SK-N-DZ (cell line): ENCODE results near the gene LRRC4B.
A peak's percentile ranks its signal among the peaks of the same experiment; 100 is the strongest.

Source experiments
- DNase-seq: peaks from one replicate; pipeline ENCODE4 v3.0.0-alpha.2; 2015; ENCODE audit warnings: low spot score

The LRRC4B gene

DNA sequence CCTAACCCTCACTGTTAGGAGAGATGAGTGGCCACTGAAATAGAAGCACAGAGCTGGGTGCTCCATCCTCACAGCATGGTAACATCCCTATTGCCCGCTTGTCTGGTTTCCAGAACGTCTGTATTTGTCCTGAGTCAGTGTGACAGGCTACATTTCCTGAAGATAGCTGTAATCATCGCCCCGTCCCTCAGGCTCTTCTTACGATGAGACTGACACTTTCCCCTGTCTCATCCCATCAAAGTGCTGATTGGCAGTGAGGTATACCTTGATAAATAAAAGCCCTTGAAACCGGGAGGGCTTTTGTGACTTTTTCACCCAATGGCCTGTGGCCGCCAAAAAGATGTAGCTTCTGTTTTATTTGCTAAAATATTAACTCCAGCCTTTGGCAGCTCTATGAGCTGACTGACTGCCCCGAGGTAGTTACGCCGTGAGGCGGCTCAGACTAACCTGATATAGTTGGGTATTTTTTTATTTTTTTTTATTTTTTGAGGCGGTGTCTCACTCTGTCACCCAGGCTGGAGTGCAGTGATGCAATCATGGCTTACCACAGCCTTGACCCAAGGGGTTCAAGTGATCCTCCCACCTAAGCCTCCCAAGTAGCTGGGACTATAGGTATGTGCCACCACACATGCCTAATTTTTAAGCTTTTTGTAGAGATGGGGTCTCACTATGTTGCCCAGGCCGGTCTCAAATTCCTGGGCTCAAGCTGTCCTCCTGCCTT, 5.7 kb upstream of the LRRC4B start:
- no peak for DNase-seq

GRCh38 chr19:50570997-50571396, 2.8 kb upstream of the LRRC4B start:
- no peak for DNase-seq

DNA sequence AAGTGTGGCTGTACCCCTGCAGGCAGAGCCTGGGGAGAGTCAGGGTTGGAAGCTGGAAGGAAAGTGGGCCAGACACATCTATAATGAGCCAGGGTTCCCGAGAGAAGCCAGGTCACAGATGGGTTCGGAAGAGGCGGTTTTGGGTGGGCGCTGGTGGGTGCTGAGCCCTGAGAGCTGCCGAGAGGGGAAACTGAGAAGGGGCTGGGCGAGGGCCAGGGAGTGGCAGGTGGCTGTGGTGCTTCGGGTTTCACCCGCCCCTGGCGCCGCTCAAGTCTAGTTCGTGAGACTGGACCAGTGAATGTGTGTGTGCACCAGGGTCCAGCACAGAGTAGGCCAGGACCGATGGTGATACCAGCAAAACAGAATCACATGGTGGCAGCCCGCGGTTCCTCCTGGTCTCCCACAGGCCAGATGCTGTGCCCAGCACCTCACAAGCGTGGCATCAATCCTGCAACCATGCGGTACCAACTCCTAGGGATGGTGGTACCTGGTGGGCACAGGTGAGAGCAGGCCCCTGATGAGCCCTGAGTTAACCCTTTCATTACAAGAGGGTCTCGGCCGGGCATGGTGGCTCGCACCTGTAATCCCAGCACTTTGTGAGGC, 1.8 kb upstream of the LRRC4B start:
- DNase-seq = no peak

GRCh38 chr19:50568728-50569698, 778 bp upstream of the LRRC4B start:
- DNase-seq = no peak

DNA sequence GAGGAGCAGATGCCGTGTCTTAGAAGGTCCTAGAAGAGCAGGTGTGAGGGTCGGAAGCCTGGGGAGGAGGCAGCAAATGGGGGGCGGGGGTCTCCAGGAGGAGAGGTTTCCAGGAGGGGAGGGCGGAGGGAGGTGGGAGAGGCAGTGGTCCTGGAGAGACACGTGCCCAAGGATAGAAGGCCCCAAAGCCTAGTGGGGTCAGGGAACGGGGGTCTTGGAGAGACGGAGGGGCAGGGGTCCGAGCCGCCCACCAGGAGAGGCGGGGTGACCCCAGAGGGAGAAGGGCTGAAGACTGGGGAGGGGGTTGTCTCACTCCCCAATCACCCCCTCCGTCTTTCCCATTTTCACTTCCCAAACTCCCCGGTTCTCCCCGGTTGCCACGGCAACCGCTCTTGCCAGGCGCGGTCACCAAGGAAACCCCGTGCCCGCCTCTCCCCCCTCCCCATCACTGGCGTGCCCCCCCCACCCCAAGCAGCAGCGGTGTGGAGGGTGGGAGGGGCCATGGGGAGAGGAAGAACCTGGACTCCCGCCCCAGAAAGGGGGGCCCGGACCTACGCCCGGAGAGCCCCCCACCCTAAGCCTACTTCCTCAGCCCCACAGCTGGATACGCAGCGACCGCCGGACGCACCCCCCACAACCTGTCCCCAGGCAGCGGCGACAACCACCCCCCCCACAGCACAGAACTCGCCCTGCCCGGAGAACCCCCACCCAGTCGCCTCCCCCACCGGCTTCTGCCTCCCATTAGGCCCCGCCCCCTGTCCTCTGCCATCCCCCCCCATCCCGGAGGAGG, 988 bp downstream of the LRRC4B start:
- DNase-seq = peak; percentile 34

- DNase-seq = no peak
These were observed 2.0 kb downstream of the LRRC4B start for GRCh38 chr19:50565984-50566903.

DNA sequence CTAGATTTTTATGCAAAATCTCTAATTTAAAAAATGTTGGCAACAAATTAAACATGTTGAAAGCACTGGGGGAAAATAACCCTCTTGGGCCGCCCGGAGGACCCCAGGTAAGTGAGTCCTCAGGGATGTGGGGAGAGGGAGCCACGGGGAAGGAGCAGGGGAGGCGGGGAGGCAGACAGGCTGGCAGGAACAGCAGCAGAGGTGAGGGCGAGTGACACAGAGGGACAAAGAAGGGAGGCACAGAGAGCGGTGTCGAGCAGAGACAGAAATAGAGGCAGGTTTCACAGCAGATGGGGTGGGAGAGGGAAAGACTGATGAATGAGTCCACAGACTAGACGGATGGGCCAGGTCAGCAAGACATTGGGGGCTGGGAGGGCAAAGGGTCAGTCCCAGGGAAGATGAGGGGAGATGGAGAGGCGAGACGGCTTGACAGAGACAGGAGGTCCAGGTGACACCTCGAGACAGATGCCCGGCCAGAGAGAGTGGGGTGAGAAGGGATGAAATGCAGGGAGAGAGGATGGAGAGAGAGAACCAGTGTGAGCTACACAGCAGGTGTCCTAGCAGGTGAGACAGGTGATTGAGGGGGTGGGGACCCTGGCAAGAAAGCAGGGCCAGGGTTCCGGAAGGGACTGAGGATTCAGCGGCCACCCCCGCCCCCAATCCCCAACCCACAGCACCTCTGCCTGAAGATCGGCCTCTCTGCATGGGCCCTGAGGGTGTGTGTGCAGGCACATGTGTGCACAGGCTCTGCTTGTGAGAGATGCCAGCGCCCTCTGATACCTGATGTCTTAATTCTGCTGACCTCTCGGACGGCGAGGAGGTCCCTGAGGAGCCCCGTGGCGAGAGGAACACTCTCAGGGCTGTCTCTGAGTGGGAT, 3.8 kb downstream of the LRRC4B start:
- DNase-seq = no peak

DNA sequence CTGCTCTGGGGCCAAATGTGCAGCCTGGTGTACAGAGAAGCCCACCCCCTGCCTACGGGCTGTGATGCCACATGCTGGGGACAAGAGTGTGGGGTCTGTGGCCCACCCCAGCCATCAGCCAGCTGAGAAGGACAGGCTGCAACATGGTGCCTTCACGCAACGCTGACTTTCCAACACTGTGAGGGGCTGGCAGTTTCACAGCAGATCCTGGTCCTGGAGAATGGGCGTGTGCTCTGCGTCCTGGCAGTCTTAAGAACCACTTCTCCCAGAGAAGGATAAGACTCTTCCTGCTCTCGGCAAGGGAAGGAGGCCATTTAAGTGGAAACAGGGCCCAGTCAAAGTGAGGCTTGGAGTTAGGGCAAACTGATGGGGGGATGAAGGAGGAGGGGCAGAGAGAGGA, 4.6 kb downstream of the LRRC4B start:
- no peak for DNase-seq

GRCh38 chr19:50562996-50563395, 5.2 kb downstream of the LRRC4B start:
- DNase-seq = no peak

GRCh38 chr19:50562329-50562728, 5.9 kb downstream of the LRRC4B start:
- no peak for DNase-seq

DNA sequence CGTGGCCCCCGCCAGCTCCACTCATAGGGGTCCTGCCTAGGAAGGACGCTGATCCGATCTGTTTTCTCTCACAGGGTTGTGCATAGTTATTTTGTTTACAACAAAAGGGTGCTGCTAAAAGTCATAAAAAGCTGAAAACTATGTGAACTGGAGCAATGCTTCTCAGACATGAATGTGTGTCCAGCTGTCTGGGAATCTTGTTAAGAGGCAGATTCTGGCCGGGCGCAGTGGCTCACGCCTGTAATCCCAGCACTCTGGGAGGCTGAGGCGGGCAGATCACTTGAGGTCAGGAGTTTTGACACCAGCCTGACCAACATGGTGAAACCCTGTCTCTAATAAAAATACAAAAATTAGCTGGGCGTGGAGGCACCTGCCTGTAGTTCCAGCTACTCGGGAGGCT, 8.6 kb downstream of the LRRC4B start:
- DNase-seq = no peak

DNA sequence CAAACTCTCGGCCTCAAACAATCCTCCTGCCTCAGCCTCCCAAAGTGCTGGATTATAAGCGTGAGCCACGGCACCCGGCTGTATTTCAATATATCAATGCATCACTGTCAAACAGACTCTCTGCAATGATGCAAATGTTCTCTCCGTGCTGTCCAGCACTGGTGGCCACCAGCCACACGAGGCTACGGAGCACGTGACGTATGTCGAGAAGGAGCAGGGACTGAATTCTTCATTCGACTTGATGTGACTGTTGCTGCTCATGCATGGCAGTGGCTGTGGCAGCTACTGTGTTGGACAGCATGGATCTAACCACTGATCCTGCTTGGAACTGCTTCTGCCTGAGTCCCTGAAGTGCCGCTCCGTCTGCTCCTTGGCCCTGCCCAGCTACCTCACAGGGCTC, 9.8 kb downstream of the LRRC4B start:
- no peak for DNase-seq

GRCh38 chr19:50558039-50558438, 10.2 kb downstream of the LRRC4B start:
- no peak for DNase-seq

- DNase-seq = no peak
These were observed 11.1 kb downstream of the LRRC4B start for GRCh38 chr19:50557009-50557613.

DNA sequence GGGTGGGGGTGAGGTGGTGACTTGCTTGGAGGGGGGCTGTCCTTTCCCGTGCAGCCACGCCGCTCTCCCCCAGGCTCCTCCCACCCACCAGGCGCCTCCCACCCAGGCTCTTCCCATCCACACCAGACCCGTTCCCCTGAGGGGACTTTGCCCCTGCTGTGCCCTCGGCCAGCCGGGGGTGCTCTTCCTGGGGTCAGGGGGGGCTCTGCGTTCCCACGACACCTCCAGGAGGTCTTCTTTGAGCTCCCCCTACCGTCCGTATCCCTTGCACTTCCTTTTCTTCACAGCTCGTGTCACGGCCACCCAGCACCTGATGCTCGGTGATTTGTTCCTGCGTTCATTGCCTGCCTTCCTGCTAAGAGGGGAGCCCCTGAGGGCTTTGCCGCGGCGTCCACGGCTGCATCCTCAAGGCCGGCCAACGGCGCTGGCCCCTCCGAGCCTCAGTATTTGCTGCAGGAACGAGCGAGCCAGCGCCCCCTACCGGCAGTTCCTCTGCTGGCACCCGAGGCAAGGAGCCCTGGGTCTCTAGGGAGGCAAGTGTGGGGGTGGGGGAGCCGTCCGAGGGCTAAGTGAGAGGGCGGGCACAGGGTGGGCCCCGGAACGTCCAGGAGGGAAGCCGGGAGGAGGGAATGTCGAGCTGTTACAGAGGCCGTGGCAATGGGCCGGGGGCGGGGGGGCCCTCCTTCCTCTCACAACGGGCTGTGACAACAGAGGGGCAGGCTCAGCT, 11.8 kb downstream of the LRRC4B start:
- DNase-seq = peak; percentile 80

DNA sequence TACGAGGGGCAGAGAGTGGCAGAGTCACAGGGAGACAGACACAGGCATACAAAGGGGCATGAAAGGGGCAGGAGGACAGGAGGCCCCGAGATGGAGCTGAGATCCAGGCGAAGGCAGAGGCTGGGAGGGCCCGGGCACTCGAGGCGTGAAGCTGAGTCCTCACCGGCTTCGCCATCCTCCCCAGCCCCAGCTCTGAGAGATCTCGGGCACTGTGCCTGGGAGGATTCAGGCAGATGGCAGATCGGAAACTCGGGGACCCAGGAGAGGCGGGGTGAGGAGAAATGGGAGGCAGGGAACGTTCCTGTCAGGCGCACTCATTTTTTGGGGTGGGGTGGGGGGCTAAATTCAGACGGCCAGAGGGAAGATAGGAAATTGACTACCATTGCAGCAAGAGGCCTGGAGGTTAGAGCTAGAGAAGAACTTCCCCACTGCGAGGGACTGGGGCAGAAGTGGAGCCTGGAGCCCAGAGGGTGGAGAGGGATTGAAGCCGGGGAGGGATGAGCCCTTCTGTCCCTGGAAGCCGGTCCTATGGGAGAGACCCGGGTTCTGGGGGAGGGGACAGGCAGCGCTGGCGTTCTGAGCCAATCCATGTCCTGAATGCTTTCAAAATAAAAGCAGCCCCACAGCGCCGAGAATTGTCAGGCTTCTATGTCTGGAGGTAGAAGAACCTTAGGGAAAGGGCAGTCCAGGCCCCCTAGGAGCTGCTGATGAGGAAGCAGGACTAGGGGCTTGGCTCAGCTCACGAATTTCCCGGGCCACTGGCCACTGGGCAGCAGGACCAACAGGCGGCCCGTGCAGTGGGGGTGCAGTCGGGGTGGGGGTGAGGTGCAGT, 12.6 kb downstream of the LRRC4B start:
- DNase-seq = peak; percentile 73

- DNase-seq = no peak
These were observed 13.2 kb downstream of the LRRC4B start for GRCh38 chr19:50555033-50555432.
